T-helper 22 cell (primary cell): Measurements from ENCODE around the gene HPN.

Experiments
- DNase-seq: peaks from one replicate; pipeline ENCODE4 v3.0.0-alpha.2; 2020; ENCODE audit warnings: low read depth

HPN gene

DNA sequence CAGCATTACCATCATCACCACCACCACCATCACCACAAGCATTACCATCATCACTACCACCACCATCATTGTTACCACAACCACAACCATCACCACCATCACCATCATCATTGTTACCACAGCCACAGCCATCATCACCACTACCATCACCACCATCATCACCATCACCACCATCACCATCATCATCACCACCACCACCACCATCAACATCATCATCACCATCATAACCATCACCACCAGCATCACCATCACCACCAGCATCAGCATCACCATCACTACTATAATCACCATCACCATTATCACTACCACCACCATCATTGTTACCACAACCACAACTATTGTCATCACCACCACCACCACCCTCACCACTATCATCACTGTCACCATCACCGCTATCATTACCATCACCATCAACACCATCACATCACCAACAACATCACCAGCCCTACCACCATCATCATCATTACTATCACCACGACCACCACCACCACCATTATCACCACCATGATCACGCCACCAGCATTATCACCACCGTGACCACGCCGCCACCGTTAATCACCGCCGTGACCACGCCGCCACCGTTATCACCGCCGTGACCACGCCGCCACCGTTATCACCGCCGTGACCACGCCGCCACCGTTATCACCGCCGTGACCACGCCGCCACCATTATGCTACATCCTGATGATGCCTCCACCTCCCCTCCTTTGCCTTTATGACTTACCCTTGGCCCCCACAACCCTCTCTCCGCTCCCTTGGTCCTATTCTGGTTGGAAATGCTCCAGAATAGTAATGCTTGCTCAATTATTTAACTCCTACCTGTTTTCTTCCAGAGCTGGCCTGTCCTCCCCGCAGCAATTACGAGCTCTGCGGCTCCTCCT lies 64.1 kb downstream of the HPN start:
- DNase-seq, result no peak

DNA sequence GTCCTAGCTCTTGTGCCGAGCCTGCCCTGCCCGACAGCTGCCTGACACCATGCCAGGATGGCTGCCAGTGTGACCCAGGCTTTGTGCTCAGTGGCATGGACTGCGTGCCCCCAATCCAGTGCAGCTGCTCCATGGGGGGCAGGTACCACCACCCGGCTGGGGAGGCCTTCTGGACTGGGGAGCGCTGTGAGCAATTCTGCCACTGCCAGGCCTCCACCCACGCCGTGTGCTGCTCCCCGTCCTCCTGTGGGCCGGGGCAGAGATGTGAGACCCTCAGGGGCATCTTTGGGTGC lies 64.7 kb downstream of the HPN start:
- no peak for DNase-seq

DNA sequence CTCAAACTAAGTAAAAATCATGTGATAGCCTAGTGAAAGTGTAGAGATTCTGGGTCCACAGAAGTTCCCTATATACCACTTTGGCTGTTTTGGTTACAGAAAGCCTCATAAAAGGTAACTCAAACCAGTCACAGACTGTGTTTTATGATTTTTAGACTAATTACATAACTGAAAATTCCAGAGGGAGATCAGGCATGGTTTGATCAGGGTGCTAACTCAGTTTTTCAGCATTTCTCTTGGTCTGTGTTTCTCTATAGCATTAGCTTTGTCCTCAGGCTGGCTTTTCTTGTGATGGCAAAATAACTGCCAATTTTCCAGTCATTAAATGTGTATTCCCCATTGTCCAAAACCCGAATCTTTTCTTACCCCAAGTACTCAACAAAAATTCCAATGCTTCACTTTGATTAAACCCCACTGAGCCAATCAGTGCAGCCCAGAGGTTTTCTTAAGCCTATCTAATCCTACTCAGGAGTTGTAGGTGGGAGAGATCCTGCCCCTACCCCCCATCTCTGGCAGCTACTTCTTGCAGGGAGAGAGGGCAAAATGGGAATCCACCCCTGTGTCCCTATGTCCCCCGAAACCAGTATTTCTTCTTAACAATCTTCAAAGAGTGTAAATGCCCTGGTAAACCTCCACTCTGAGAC lies 65.5 kb downstream of the HPN start:
- no peak for DNase-seq

DNA sequence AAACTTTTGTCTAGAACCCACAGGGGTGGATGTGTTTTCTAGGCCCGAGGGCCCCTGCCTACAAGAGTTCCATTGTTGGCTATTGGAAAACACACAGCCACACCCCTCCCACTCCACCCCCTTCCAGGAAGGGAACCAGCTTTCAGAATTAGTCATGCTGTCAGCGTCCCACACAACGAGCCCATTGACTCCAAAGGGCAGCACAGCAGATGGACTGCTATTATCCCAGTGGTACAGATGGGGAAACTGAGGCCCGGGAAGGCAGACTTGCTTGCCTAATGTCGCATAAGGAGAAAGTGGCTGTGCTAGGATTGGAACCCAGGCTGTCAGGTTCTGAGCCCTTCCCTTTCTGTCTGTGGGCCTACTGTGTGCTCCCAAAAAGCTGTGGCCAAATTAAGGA lies 66.0 kb downstream of the HPN start:
- DNase-seq, result no peak

DNA sequence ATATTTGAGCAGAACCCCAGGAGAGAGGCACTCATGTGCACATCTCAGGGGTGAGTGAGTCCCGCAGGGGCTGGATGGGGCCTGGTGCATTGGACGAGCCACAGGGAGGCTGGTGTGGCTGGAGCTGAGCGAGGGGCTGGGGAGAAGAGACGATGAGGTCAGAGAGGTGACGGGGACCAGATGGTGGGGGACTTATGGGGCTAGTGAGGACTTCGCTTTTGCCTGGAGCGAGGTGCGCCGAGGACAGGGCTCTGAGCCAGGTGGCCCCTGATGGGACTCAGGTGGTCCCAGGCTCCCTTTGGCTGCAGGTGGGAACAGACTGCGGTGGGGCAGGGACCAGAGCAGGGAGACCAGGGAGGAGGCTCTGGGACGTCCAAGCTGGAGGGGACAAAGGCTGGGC lies 67.2 kb downstream of the HPN start:
- DNase-seq, result no peak

DNA sequence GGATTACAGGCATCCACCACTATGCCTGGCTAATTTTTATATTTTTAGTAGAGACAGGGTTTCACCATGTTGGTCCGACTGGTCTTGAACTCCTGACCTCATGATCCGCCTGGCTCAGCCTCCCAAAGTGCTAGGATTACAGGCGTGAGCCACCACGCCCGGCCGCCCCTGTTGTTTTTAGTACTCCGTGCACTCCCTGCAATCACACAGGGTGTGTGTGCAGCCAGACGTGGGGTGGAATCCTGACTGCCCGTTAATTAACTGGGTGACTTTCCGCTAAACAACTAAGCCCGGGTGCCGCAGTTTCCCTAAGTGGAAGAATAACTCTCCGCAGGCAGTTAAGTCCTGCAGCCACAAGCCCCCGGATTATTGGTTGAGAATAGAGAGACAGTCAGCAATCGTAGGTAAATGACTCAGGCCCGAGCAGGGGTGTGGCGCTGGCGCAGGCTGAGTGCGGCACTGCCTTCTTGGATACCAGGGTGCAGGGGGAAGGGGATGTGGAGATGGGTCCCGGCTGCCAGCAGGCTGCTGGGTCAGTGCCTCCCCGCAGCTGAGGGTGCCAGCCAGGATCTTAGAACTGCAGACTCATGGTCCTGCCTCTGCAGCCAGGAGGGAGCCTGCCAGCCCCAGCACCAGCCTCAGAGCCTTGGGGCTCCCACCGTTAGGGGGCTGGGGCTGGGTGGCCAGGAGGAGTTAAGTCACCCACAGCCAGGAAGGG lies 68.0 kb downstream of the HPN start:
- DNase-seq, result no peak

DNA sequence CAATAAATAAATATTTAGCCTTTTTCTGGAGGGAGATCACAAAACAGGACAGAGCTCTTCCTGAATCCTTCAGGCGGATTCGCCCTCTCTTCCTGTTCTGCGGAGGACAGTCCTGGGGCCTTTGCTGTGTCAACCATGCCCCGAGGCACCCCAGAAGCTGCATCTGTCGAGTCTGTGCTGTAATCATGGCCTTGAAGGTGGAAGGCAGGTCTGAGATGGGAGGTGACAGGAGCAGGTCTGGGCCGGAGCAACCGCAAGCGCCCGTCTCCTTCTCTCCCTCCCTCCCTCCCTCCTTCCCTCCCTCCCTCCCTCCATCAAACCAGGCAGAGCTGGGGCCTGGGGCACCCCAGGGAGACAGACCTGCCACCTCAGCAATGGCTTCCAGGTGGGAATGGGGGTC lies 69.5 kb downstream of the HPN start:
- DNase-seq, result no peak

DNA sequence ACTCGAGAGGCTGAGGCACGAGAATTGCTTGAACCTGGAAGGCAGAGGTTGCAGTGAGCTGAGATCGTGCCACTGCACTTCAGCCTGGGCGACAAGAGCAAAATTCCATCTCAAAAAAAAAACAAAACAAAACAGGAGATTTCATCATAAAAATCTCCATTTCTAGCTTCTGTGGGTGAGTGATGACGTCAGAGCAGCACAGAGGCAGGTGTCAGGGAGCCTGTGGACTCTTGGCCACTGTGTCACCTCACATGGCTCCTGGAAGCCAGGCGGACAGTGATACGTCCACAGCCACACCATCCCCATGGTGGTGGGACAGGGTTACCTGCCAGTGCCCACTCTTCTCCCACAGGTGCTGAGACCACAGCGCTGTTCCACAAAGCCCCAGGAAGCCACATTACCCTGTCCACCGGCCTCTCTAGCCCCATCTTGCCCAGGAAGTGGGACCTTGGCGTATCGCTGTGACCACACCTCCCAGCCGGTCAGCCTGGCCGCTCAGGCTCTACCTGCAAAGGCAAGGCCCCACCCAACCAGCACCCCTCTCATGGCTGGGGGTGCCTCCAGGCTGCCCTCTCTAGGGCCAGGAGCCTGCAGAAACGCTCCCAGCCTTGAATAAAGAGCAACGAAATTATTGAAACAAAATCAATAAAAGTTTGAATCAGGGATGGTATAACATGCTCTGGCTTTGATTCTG lies 71.6 kb downstream of the HPN start:
- no peak for DNase-seq

DNA sequence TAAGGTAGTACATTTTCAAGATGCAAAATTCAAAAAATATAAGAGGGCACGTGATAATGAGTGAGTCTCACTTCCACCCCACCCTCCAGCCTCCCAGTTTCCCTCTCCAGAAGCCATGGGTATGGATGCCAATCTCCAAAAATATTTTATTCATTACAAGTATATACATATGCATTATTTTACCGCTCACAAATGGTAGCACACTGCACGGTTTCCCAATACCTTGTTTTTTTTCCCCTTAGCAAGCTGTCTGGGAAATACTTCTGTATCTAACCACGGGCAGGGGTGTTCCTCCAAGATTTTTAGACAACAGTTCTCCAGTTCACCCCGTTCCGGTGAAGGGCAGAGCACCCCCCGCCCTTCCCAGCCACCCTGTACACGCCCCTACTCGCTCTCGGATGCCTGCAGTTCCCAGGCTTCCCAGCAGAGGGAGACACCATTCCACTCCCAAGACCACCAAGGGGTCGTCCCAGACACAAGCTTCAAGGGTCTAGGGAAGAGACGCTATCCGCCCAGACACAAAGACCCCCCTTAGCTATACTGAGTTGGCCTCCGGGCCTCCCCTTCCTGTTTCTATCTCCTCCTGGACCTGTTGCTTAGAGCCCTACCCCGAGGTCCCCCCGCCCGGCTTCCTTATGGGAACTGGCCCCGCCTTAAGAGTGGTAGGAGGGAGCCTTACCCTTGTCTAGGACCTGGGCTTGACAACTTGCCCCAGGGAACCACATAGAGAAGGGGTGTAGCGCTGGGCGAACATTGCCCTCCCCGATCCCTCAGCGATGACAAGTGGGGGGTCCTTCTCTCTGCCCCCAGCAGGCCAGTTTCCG lies 73.0 kb downstream of the HPN start:
- no peak for DNase-seq

DNA sequence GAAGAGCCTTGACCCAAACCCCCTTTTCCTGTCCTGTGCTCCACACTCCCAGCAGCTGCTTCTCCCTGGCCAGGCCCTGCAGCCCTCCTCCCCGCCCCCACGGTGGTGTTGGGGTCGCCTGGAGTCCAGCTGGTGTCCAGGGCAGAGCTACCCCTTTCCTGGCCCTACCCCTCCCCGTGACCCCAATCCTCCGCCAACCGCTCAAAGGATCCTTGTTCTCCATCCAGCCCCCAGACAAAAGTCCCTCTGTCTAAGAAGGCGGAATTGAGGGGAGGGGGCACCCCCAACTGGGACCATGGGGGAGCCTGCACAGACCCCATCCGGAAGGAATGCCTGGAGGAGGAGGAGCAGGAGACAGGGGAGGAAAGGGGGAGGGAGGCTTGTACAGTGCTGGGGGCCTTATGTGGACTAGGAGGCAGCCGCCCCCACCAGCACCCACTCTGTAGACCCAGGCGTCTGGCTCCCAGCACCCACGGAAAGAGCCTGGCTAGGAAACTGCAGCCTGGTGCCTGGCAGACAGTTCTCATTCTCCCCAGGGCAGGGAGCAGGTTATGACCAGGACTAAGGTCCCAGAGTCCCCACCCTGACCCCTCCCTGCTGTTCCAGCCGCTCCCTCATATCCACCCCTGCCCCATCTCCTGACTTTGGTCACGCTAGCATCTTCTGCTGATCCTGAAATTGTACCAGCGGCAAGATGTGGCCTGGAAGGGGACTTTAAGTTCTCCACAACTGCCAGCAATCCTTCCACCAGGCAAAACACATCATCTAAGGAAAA lies 73.8 kb downstream of the HPN start, which contains the start of gene FXYD3:
Gene FXYD3 (plus strand): TSS at position 647 of the 775 bp plus-strand sequence. CDS start 3,554 bp downstream, outside the sequence.
- DNase-seq, result no peak
